Ishikawa (cell line): ENCODE measurements around the gene PRKAR1A.

Experiments
- CEBPB ChIP-seq: IDR thresholded peaks from 2 replicates; pipeline ENCODE4 v1.6.1; 2012
- CREB1 ChIP-seq: IDR thresholded peaks from 2 replicates; pipeline ENCODE4 v1.6.1; 2012; ENCODE audit warnings: low read depth
- EGR1 ChIP-seq: IDR thresholded peaks from 2 replicates; pipeline ENCODE4 v1.6.1; 2012
- EP300 ChIP-seq: IDR thresholded peaks from 2 replicates; pipeline ENCODE4 v1.6.1; 2012; ENCODE audit warnings: borderline replicate concordance
- FOXM1 ChIP-seq: IDR thresholded peaks from 2 replicates; pipeline ENCODE4 v1.6.1; 2012; ENCODE audit warnings: low read depth, borderline replicate concordance
- MAX ChIP-seq: IDR thresholded peaks from 2 replicates; pipeline ENCODE4 v1.6.1; 2012
- NFIC ChIP-seq: IDR thresholded peaks from 2 replicates; pipeline ENCODE4 v1.6.1; 2012
- RAD21 ChIP-seq: IDR thresholded peaks from 2 replicates; pipeline ENCODE4 v1.6.1; 2012; ENCODE audit warnings: low read depth
- REST ChIP-seq: IDR thresholded peaks from 2 replicates; pipeline ENCODE4 v1.6.1; 2012; ENCODE audit warnings: low read depth, mild to moderate bottlenecking
- TAF1 ChIP-seq: IDR thresholded peaks from 2 replicates; pipeline ENCODE4 v1.6.1; 2012; ENCODE audit warnings: low read depth, mild to moderate bottlenecking
- TCF12 ChIP-seq: IDR thresholded peaks from 2 replicates; pipeline ENCODE4 v1.6.1; 2012; ENCODE audit warnings: low read depth
- TEAD4 ChIP-seq: IDR thresholded peaks from 2 replicates; pipeline ENCODE4 v1.6.1; 2012
- USF1 ChIP-seq: IDR thresholded peaks from 2 replicates; pipeline ENCODE4 v1.6.1; 2012
- YY1 ChIP-seq: IDR thresholded peaks from 2 replicates; pipeline ENCODE4 v1.6.1; 2012; ENCODE audit warnings: low read depth
- ZBTB7A ChIP-seq: IDR thresholded peaks from 2 replicates; pipeline ENCODE4 v1.6.1; 2012; ENCODE audit warnings: low read depth

The PRKAR1A gene

GRCh38 chr17:68577497-68577821 lies 65.2 kb downstream of the PRKAR1A start:
- TF ChIP-seq RAD21 (no peak), FOXM1 (no peak), TCF12 (no peak), CREB1 (no peak), NFIC (no peak)

GRCh38 chr17:68578236-68578635 lies 66.0 kb downstream of the PRKAR1A start:
- TF ChIP-seq ZBTB7A (no peak), FOXM1 (no peak), REST (no peak), TCF12 (no peak), CREB1 (no peak)

GRCh38 chr17:68579194-68579927 lies 67.1 kb downstream of the PRKAR1A start:
- no peak for TF ChIP-seq TAF1
- no peak for TF ChIP-seq FOXM1

- TF ChIP-seq ZBTB7A (no peak), CREB1 (no peak), CEBPB (no peak), YY1 (no peak), MAX (no peak), RAD21 (no peak), TEAD4 (no peak), TCF12 (no peak), REST (no peak), EP300 (no peak), NFIC (no peak)
Observed at GRCh38 chr17:68580236-68580770, 68.1 kb downstream of the PRKAR1A start.

GRCh38 chr17:68581863-68582645 lies 69.8 kb downstream of the PRKAR1A start:
- no peak for TF ChIP-seq YY1

- TF ChIP-seq FOXM1 = no peak
- no peak for TF ChIP-seq CREB1
- no peak for TF ChIP-seq MAX
- no peak for TF ChIP-seq RAD21
- no peak for TF ChIP-seq ZBTB7A
- TF ChIP-seq EGR1 = no peak
- TF ChIP-seq TCF12 = no peak
- no peak for TF ChIP-seq TAF1
- TF ChIP-seq USF1 = no peak
- no peak for TF ChIP-seq CEBPB
- no peak for TF ChIP-seq EP300
- no peak for TF ChIP-seq REST
- TF ChIP-seq NFIC = no peak
- TF ChIP-seq TEAD4 = no peak
- TF ChIP-seq YY1 = no peak
Observed at GRCh38 chr17:68584581-68585303, 72.5 kb downstream of the PRKAR1A start.
